ENCODE data around the gene CHD9. TPM values are rescaled to one million over a fixed set of nuclear protein-coding genes. Genes with fewer than 3 reads are reported as not detected.
"Not testable (repeated sequence)": the region's sequence is repeated elsewhere in the genome, so short reads cannot be mapped to it uniquely, and the experiment has no call there.

Gene CHD9
- total RNA-seq, 1 donor from 2014 or later, result 86.0 TPM

DNA sequence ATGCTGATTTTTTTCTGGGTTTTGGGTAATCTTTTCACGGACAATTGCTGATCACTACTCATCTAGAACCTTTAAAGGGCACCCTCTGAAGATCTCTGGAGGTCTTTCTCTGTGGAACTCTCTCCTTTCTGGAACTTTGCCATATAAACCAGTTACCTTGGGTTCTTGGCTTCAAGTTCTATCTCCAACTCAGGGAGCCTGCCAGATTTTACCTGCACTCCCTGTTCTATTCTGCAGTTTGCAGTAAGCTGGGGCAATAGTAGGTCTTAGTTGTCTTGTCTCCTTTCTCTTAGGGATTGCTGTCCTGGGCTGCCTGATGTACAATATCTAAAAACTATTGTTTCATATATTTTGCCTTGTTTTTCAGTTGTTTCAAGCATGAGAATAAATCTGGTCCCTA is 120.3 kb downstream of the CHD9 start:
- Histone ChIP-seq H3K36me3 (no peaks in the 10 kb centered on the region), H3K79me2 (ENCODE audit: low read depth) (no peaks in the 10 kb centered on the region), H2AFZ (replicated peaks) (no peak overlapping the region), H4K20me1 (ENCODE audit: low read depth) (no peaks in the 10 kb centered on the region), H3K27ac (no peak overlapping the region), H3K4me2 (no peak overlapping the region), H3F3A (ENCODE audit: low read depth) (no peaks in the 10 kb centered on the region), H3K4me1 (no peaks in the 10 kb centered on the region), H3K9ac (no peak overlapping the region), H3K9me3 (ENCODE audit: low read depth) (no peaks in the 10 kb centered on the region), H3K27me3 (no peaks in the 10 kb centered on the region), H3K4me3 (no peak overlapping the region)
- DNase-seq (ENCODE audit: low spot score), result no peak
- Mint-ChIP-seq H3K4me3 (no peak overlapping the region), H3K27ac (no peak overlapping the region), H3K36me3 (peaks cover 4% of the 10 kb centered on the region), H3K27me3 (ENCODE audit: insufficient read depth, low read depth) (no peaks in the 10 kb centered on the region), H3K4me1 (no peaks in the 10 kb centered on the region), H3K9me3 (no peaks in the 10 kb centered on the region)
- TF ChIP-seq EZH2phosphoT487 (IDR thresholded peaks at IDR 0.05) (no peak), EZH2 (IDR thresholded peaks at IDR 0.05) (no peak)
- TF ChIP-seq, protein P1, sequence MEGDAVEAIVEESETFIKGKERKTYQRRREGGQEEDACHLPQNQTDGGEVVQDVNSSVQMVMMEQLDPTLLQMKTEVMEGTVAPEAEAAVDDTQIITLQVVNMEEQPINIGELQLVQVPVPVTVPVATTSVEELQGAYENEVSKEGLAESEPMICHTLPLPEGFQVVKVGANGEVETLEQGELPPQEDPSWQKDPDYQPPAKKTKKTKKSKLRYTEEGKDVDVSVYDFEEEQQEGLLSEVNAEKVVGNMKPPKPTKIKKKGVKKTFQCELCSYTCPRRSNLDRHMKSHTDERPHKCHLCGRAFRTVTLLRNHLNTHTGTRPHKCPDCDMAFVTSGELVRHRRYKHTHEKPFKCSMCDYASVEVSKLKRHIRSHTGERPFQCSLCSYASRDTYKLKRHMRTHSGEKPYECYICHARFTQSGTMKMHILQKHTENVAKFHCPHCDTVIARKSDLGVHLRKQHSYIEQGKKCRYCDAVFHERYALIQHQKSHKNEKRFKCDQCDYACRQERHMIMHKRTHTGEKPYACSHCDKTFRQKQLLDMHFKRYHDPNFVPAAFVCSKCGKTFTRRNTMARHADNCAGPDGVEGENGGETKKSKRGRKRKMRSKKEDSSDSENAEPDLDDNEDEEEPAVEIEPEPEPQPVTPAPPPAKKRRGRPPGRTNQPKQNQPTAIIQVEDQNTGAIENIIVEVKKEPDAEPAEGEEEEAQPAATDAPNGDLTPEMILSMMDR (IDR thresholded peaks at IDR 0.05), result no peak

DNA sequence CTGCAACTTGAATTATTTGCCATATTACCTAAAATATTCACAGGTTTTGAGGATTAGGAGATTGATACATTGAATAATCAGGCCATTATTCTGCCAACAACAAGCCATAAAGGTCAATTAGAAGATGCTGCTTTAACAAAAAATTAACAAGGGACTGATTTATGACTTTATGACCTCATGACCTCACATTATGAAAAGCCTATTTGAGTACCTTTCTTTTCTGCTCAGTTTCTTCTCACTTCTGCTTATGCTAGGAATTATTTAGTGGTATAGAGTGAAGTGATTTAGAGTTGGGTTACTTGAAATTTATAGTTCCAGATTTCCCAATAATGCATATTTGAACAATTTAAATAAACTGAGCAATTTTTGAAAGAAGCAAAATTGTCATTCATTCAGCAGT is 121.6 kb downstream of the CHD9 start:
- no peak overlapping the region for H3K27ac Mint-ChIP-seq

DNA sequence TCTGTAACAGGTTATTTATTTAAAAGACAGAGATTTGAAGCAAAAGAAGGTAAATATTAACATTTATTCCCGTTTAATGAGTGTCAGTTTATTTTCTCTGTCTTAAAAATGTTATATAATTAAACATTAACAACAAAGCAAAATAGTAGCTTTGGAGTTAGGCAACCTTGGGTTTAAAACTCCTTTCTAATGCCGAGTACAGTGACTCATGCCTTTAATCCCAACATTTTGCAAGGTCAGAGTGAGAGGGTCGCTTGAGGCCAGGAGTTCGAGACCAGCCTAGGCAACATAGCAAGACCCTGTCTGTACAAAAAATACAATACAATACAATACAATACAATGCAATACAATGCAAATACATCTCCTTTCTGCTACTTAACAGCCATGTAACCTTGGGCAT is 128.7 kb downstream of the CHD9 start:
- Histone ChIP-seq H3F3A (ENCODE audit: low read depth) (no peaks in the 10 kb centered on the region), H3K4me2 (no peak overlapping the region), H3K27ac (no peak overlapping the region), H3K4me1 (no peaks in the 10 kb centered on the region), H3K27me3 (no peaks in the 10 kb centered on the region), H3K79me2 (ENCODE audit: low read depth) (no peaks in the 10 kb centered on the region), H4K20me1 (ENCODE audit: low read depth) (no peaks in the 10 kb centered on the region), H3K4me3 (no peak overlapping the region), H3K9ac (no peak overlapping the region), H2AFZ (replicated peaks) (no peak overlapping the region), H3K36me3 (no peaks in the 10 kb centered on the region), H3K9me3 (ENCODE audit: low read depth) (no peaks in the 10 kb centered on the region)
- Mint-ChIP-seq H3K27ac (no peak overlapping the region), H3K9me3 (peaks cover 38% of the 10 kb centered on the region), H3K36me3 (peaks cover 30% of the 10 kb centered on the region), H3K4me3 (no peak overlapping the region), H3K4me1 (no peaks in the 10 kb centered on the region), H3K27me3 (ENCODE audit: insufficient read depth, low read depth) (no peaks in the 10 kb centered on the region)
- TF ChIP-seq, protein P1 (IDR thresholded peaks at IDR 0.05), result no peak
- no peak for TF ChIP-seq EZH2phosphoT487 (IDR thresholded peaks at IDR 0.05)
- no peak for TF ChIP-seq EZH2 (IDR thresholded peaks at IDR 0.05)
- DNase-seq (ENCODE audit: low spot score), result no peak

More for the DNA sequence above, 121.6 kb downstream of the CHD9 start:
- Histone ChIP-seq H3K36me3 (no peaks in the 10 kb centered on the region), H2AFZ (replicated peaks) (no peak overlapping the region), H3K4me3 (no peak overlapping the region), H3K27ac (no peak overlapping the region), H3K9ac (no peak overlapping the region), H3K4me1 (no peaks in the 10 kb centered on the region), H3K4me2 (no peak overlapping the region), H3K27me3 (no peaks in the 10 kb centered on the region), H4K20me1 (ENCODE audit: low read depth) (no peaks in the 10 kb centered on the region), H3K79me2 (ENCODE audit: low read depth) (no peaks in the 10 kb centered on the region), H3F3A (ENCODE audit: low read depth) (no peaks in the 10 kb centered on the region), H3K9me3 (ENCODE audit: low read depth) (no peaks in the 10 kb centered on the region)
- Mint-ChIP-seq H3K27me3 (ENCODE audit: insufficient read depth, low read depth) (no peaks in the 10 kb centered on the region), H3K36me3 (peaks cover 6% of the 10 kb centered on the region), H3K4me3 (no peak overlapping the region), H3K4me1 (no peaks in the 10 kb centered on the region), H3K9me3 (no peaks in the 10 kb centered on the region)
- no peak for TF ChIP-seq EZH2phosphoT487 (IDR thresholded peaks at IDR 0.05)
- no peak for TF ChIP-seq EZH2 (IDR thresholded peaks at IDR 0.05)
- TF ChIP-seq, protein P1 (IDR thresholded peaks at IDR 0.05), result no peak
- DNase-seq (ENCODE audit: low spot score), result no peak

DNA sequence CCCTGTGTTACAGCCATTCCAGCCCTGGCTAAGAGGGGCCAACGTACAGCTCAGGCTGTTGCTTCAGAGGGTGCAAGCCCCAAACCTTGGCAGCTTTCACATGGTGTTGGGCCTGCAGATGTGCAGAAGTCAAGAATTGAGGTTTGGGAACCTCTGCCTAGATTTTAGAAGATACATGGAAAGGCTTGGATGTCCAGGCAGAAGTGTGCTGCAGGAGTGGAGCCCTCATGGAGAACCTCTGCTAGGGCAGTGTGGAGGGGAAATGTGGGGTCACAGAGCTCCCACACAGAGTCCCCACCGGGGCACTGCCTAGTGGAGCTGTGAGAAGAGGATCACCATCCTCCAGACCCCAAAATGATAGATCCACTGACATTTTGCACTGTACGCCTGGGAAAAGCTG is 130.9 kb downstream of the CHD9 start:
- not testable (repeated sequence) for H3K27me3 Mint-ChIP-seq (ENCODE audit: insufficient read depth, low read depth); H3K4me3 Mint-ChIP-seq; DNase-seq (ENCODE audit: low spot score); H3K4me3 ChIP-seq; H2AFZ ChIP-seq (replicated peaks); H3K4me2 ChIP-seq; H3K27ac ChIP-seq; H4K20me1 ChIP-seq (ENCODE audit: low read depth); H3F3A ChIP-seq (ENCODE audit: low read depth); H3K4me1 Mint-ChIP-seq; H3K9ac ChIP-seq; H3K27ac Mint-ChIP-seq; H3K9me3 ChIP-seq (ENCODE audit: low read depth); H3K36me3 ChIP-seq; H3K79me2 ChIP-seq (ENCODE audit: low read depth); H3K4me1 ChIP-seq; H3K27me3 ChIP-seq
- Mint-ChIP-seq H3K9me3 (peaks cover 38% of the 10 kb centered on the region), H3K36me3 (peaks cover 28% of the 10 kb centered on the region)
